ENCODE data around the gene HGFAC. TPM values are rescaled to one million over a fixed set of nuclear protein-coding genes. Genes with fewer than 3 reads are reported as not detected.
A peak's percentile ranks its signal among the peaks of the same experiment; 100 is the strongest.

Gene HGFAC
- total and polyA plus RNA-seq, 5 donors from 2014 or later, result 0.11 TPM; not detected in 4

DNA sequence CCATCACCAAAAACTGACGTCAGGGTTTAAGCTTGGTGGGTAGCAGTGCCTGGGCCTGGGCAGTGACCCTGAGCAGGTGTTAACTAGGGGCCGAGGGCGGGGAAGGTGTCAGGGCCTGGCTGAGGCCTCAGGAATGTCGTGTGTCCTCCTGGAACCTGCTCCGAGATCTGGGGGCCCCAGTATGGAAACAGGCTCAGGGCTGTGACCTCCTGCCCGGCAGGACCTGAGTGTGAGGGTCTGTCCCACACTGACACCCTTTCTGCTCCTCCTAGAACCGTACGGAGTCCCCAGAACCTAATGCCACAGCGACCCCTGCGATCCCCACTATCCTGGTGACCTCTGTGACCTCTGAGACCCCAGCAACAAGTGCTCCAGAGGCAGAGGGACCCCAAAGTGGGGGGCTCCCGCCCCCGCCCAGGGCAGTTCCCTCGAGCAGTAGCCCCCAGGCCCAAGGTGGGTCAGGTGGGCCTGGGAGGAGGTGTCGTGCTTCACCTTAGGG lies 741 bp downstream of the HGFAC start:
- no peak overlapping the region for H3K4me3 Mint-ChIP-seq
- H3K36me3 ChIP-seq (ENCODE audit: control insufficient read depth, insufficient read depth, low read length), result no peaks in the 10 kb centered on the region
- H3K4me1 ChIP-seq (ENCODE audit: control insufficient read depth, insufficient read depth, low read length, poor library complexity, severe bottlenecking), result peaks cover 7% of the 10 kb centered on the region
- H3K27ac Mint-ChIP-seq, result no peak overlapping the region
- H3K9me3 Mint-ChIP-seq, result no peaks in the 10 kb centered on the region
- no peaks in the 10 kb centered on the region for H3K27me3 ChIP-seq (ENCODE audit: control insufficient read depth, insufficient read depth, low read length)
- DNase-seq (no peak), ATAC-seq (ENCODE audit: low read depth in 2 of 2) (no peak)
- H3K4me3 ChIP-seq (ENCODE audit: low read depth, low read length), result no peak overlapping the region
- no peaks in the 10 kb centered on the region for H3K36me3 Mint-ChIP-seq
- H3K27me3 Mint-ChIP-seq, result no peaks in the 10 kb centered on the region
- H3K4me1 Mint-ChIP-seq, result no peaks in the 10 kb centered on the region
- no peak overlapping the region for H3K27ac ChIP-seq (ENCODE audit: insufficient read depth, low read length, poor library complexity, severe bottlenecking)
- no peaks in the 10 kb centered on the region for H3K9me3 ChIP-seq (ENCODE audit: control insufficient read depth in 2 of 2, low read length in 2 of 2)

DNA sequence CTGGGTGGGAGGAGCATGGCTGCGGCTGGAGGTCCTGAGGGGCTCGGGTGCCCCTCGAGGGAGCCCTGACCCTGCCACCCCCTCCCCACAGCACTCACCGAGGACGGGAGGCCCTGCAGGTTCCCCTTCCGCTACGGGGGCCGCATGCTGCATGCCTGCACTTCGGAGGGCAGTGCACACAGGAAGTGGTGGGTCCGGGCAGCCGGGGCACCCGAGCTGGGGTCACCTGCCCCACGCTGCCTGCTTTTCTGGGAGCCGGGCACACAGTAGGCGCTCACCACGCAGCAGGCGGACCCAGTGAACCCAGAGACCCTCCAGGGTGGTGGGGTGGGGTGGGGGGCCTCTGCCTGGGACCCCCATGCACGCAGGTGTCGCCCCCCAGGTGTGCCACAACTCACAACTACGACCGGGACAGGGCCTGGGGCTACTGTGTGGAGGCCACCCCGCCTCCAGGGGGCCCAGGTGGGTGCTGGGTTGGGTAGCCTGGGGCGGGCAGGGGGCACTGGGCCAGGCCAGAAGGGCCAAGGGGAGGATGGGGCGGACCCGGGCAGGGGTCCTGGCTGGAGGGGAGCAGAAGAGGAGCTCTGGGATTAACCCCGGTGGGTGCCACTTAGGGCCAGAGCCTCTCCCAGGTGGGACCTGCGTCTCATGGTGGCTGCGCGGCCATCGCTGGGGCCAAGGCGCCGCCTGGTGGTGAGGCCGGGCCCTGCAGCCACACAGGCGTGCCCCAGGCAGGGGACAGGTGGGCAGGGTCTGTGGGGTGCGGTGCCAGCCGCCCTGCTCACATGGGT lies 1.4 kb downstream of the HGFAC start:
- no peaks in the 10 kb centered on the region for H3K4me1 Mint-ChIP-seq
- Histone ChIP-seq H3K27me3 (ENCODE audit: control insufficient read depth, insufficient read depth, low read length) (no peaks in the 10 kb centered on the region), H3K4me1 (ENCODE audit: control insufficient read depth, insufficient read depth, low read length, poor library complexity, severe bottlenecking) (peaks cover 7% of the 10 kb centered on the region), H3K9me3 (ENCODE audit: control insufficient read depth in 2 of 2, low read length in 2 of 2) (no peaks in the 10 kb centered on the region), H3K4me3 (ENCODE audit: low read depth, low read length) (no peak overlapping the region), H3K36me3 (ENCODE audit: control insufficient read depth, insufficient read depth, low read length) (no peaks in the 10 kb centered on the region), H3K27ac (ENCODE audit: insufficient read depth, low read length, poor library complexity, severe bottlenecking) (no peak overlapping the region)
- ATAC-seq (ENCODE audit: low read depth in 2 of 2), result peak; percentile 65 to 73
- DNase-seq, result peak; percentile 49 to 70 (median 66)
- H3K36me3 Mint-ChIP-seq, result no peaks in the 10 kb centered on the region
- H3K27ac Mint-ChIP-seq, result no peak overlapping the region
- no peaks in the 10 kb centered on the region for H3K27me3 Mint-ChIP-seq
- peak overlapping the region in 1 of 4 donors; percentile 32 for H3K4me3 Mint-ChIP-seq
- no peaks in the 10 kb centered on the region for H3K9me3 Mint-ChIP-seq

DNA sequence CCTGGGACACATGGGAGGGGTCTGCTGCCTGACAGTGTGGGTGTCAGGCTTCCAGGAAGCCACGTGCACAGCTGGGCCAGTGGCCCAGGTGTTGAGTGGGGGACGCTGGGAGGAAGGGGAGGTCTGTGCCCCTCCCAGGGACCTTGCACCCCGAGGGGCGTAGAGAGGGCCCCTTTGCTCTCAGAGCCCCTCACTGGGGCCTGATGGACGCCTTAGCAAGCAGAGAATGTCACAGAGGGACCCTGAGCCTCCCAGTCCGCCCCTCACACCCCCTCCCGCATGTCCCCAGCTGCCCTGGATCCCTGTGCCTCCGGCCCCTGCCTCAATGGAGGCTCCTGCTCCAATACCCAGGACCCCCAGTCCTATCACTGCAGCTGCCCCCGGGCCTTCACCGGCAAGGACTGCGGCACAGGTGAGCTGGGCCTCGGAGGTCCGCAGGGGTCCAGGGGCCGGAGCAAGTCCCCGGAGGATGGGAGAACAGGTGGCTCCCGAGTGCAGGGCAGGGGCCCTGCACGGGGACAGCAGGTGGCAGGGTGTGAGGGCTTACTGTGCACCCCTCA lies 2.1 kb downstream of the HGFAC start:
- Histone ChIP-seq H3K27ac (ENCODE audit: insufficient read depth, low read length, poor library complexity, severe bottlenecking) (no peak overlapping the region), H3K4me3 (ENCODE audit: low read depth, low read length) (no peak overlapping the region), H3K27me3 (ENCODE audit: control insufficient read depth, insufficient read depth, low read length) (no peaks in the 10 kb centered on the region), H3K4me1 (ENCODE audit: control insufficient read depth, insufficient read depth, low read length, poor library complexity, severe bottlenecking) (peaks cover 7% of the 10 kb centered on the region), H3K9me3 (ENCODE audit: control insufficient read depth in 2 of 2, low read length in 2 of 2) (no peaks in the 10 kb centered on the region), H3K36me3 (ENCODE audit: control insufficient read depth, insufficient read depth, low read length) (no peaks in the 10 kb centered on the region)
- H3K36me3 Mint-ChIP-seq, result no peaks in the 10 kb centered on the region
- H3K9me3 Mint-ChIP-seq, result no peaks in the 10 kb centered on the region
- ATAC-seq (ENCODE audit: low read depth in 2 of 2) (no peak), DNase-seq (no peak)
- H3K27ac Mint-ChIP-seq, result no peak overlapping the region
- H3K27me3 Mint-ChIP-seq, result no peaks in the 10 kb centered on the region
- no peaks in the 10 kb centered on the region for H3K4me1 Mint-ChIP-seq
- H3K4me3 Mint-ChIP-seq, result no peak overlapping the region

DNA sequence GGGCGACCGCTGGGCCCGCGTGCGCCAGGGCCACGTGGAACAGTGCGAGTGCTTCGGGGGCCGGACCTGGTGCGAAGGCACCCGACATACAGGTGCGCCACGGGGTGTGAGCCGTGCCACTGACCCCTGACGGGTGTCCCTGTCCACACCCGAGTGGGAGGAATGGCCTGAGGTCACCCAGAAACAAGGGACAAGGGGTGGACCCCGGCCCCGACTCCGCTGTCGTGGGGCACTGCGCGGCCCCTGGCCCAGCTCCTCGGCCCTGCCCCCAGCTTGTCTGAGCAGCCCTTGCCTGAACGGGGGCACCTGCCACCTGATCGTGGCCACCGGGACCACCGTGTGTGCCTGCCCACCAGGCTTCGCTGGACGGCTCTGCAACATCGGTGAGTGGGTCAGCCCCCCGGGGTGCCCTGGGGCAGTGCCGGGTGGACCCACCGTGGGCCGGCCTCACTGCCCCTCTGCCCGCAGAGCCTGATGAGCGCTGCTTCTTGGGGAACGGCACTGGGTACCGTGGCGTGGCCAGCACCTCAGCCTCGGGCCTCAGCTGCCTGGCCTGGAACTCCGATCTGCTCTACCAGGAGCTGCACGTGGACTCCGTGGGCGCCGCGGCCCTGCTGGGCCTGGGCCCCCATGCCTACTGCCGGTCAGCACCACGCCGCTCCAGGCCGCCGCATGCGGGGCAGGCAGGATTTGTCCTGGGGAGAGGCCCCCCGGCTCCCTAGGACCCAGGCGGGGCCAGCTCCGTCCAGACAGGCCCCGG lies 2.8 kb downstream of the HGFAC start:
- Histone ChIP-seq H3K4me3 (ENCODE audit: low read depth, low read length) (no peak overlapping the region), H3K27ac (ENCODE audit: insufficient read depth, low read length, poor library complexity, severe bottlenecking) (no peak overlapping the region), H3K9me3 (ENCODE audit: control insufficient read depth in 2 of 2, low read length in 2 of 2) (no peaks in the 10 kb centered on the region), H3K4me1 (ENCODE audit: control insufficient read depth, insufficient read depth, low read length, poor library complexity, severe bottlenecking) (peaks cover 7% of the 10 kb centered on the region), H3K36me3 (ENCODE audit: control insufficient read depth, insufficient read depth, low read length) (no peaks in the 10 kb centered on the region), H3K27me3 (ENCODE audit: control insufficient read depth, insufficient read depth, low read length) (no peaks in the 10 kb centered on the region)
- ATAC-seq (ENCODE audit: low read depth in 2 of 2) (no peak), DNase-seq (no peak)
- Mint-ChIP-seq H3K9me3 (no peaks in the 10 kb centered on the region), H3K27me3 (no peaks in the 10 kb centered on the region), H3K36me3 (no peaks in the 10 kb centered on the region), H3K4me1 (no peaks in the 10 kb centered on the region), H3K27ac (no peak overlapping the region), H3K4me3 (no peak overlapping the region)

DNA sequence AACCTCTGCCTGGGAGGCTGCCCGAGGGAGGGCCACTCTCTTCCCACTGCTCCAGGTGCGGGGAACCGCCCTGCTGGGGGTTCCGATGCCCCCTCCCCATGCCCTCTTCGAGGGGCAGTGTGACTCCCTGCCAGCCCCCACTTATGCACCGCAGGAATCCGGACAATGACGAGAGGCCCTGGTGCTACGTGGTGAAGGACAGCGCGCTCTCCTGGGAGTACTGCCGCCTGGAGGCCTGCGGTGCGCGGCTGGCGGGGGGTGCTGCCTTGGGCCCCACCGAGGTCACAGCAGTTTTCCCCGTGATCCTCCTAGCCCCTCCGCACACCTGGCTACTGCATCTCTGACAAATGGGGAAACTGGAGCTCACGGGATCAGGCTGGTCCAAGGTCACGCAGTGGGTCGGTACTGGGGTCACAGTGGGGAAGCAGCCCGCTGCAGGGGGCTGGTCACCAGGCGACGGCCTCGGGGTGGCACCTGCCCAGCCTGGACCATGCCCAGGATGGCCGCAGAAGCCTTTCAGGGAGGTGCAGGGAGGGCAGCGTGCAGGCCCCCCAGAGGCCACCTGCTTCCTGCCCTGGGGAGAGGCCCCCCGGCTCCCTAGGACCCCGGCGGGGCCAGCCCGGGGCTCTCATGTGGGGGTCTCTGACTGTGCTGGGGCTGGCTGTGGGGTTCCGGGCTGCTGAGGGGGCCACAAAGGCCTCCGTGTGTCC lies 3.5 kb downstream of the HGFAC start:
- no peak for DNase-seq
- Histone ChIP-seq H3K4me1 (ENCODE audit: control insufficient read depth, insufficient read depth, low read length, poor library complexity, severe bottlenecking) (peaks cover 7% of the 10 kb centered on the region), H3K4me3 (ENCODE audit: low read depth, low read length) (no peak overlapping the region), H3K27me3 (ENCODE audit: control insufficient read depth, insufficient read depth, low read length) (no peaks in the 10 kb centered on the region), H3K27ac (ENCODE audit: insufficient read depth, low read length, poor library complexity, severe bottlenecking) (no peak overlapping the region), H3K9me3 (ENCODE audit: control insufficient read depth in 2 of 2, low read length in 2 of 2) (no peaks in the 10 kb centered on the region), H3K36me3 (ENCODE audit: control insufficient read depth, insufficient read depth, low read length) (no peaks in the 10 kb centered on the region)
- ATAC-seq (ENCODE audit: low read depth in 2 of 2), result no peak
- Mint-ChIP-seq H3K4me1 (no peaks in the 10 kb centered on the region), H3K27me3 (no peaks in the 10 kb centered on the region), H3K36me3 (no peaks in the 10 kb centered on the region), H3K27ac (no peak overlapping the region), H3K9me3 (no peaks in the 10 kb centered on the region), H3K4me3 (no peak overlapping the region)

DNA sequence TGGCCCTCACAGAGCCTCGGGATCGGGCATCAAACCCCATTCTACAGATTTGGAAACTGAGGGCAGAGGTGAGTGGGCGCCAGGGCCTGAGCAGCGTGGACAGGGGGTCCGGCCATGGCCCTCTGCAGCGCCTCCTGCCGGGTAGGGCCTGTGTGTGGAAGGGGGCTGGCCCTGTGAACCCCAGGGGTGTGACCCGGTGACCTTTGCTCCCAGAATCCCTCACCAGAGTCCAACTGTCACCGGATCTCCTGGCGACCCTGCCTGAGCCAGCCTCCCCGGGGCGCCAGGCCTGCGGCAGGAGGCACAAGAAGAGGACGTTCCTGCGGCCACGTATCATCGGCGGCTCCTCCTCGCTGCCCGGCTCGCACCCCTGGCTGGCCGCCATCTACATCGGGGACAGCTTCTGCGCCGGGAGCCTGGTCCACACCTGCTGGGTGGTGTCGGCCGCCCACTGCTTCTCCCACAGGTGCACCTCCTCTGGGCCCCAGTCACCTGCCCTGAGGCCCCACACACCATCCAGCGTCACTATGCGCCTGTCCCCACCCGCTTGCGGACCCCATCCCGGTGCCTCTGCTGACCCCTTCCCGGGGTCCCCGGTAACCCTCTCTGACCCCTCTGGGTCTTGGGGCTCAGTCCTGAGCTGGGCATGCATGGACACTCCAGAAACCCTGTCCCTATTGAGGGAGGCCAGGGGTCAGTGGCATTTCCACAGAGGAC lies 4.2 kb downstream of the HGFAC start:
- Histone ChIP-seq H3K36me3 (ENCODE audit: control insufficient read depth, insufficient read depth, low read length) (no peaks in the 10 kb centered on the region), H3K9me3 (ENCODE audit: control insufficient read depth in 2 of 2, low read length in 2 of 2) (no peaks in the 10 kb centered on the region), H3K4me1 (ENCODE audit: control insufficient read depth, insufficient read depth, low read length, poor library complexity, severe bottlenecking) (peaks cover 7% of the 10 kb centered on the region), H3K4me3 (ENCODE audit: low read depth, low read length) (no peak overlapping the region), H3K27me3 (ENCODE audit: control insufficient read depth, insufficient read depth, low read length) (no peaks in the 10 kb centered on the region), H3K27ac (ENCODE audit: insufficient read depth, low read length, poor library complexity, severe bottlenecking) (no peak overlapping the region)
- DNase-seq (no peak), ATAC-seq (ENCODE audit: low read depth in 2 of 2) (no peak)
- Mint-ChIP-seq H3K9me3 (no peaks in the 10 kb centered on the region), H3K36me3 (no peaks in the 10 kb centered on the region), H3K27ac (no peak overlapping the region), H3K27me3 (no peaks in the 10 kb centered on the region), H3K4me1 (no peaks in the 10 kb centered on the region), H3K4me3 (no peak overlapping the region)

DNA sequence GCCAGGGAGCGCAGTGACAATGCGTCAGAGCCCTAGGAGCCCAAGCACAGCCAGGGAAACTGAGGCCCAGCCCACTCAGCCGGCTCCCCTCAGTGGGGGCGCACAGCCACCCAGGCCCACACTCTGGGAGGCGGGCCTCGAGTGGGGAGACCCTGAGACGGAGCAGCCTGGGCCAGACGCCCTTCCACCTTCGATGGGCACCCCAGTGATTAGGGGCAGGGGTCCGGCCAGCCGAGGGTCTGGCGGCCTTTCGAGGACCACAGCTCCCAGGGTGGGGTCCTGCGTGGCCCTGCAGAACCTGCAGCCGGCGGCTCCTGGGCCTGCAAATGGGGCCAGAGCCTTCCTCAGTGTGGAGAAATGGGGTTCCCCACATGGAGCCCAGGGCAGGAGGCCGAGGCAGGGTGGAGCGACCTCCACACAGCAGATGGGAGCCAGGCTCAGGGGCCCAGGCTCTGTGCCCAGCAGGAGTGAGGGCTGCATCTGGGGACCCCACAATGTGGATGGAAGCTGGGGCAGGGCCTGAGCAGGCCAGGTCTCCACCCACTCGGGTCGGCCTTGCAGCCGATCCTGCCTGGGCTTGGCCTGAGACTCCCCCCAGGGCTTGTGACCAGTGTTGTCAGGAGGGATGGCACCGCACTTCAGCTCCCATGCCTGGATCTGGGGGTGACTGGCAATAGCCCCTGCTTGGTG lies 5.0 kb downstream of the HGFAC start:
- ATAC-seq (ENCODE audit: low read depth in 2 of 2), result no peak
- Mint-ChIP-seq H3K4me1 (no peaks in the 10 kb centered on the region), H3K27me3 (no peaks in the 10 kb centered on the region), H3K27ac (no peak overlapping the region), H3K36me3 (no peaks in the 10 kb centered on the region), H3K4me3 (no peak overlapping the region), H3K9me3 (no peaks in the 10 kb centered on the region)
- no peaks in the 10 kb centered on the region for H3K27me3 ChIP-seq (ENCODE audit: control insufficient read depth, insufficient read depth, low read length)
- peaks cover 7% of the 10 kb centered on the region for H3K4me1 ChIP-seq (ENCODE audit: control insufficient read depth, insufficient read depth, low read length, poor library complexity, severe bottlenecking)
- no peak overlapping the region for H3K27ac ChIP-seq (ENCODE audit: insufficient read depth, low read length, poor library complexity, severe bottlenecking)
- H3K9me3 ChIP-seq (ENCODE audit: control insufficient read depth in 2 of 2, low read length in 2 of 2), result no peaks in the 10 kb centered on the region
- no peak overlapping the region for H3K4me3 ChIP-seq (ENCODE audit: low read depth, low read length)
- no peaks in the 10 kb centered on the region for H3K36me3 ChIP-seq (ENCODE audit: control insufficient read depth, insufficient read depth, low read length)
- no peak for DNase-seq

All from CD4-positive, CD25-positive, alpha-beta regulatory T cell (primary cell).